MM.1S (cell line): Measurements from ENCODE around the gene TBX5.

ENCODE experiments used
- CTCF ChIP-seq: fragments of 300-600 bp; sonication (generic); IDR thresholded peaks from 2 replicates; pipeline ENCODE4 v1.5.1; 2016; ENCODE audit warnings: antibody characterized with exemption, low read length, mixed read lengths
- EZH2 ChIP-seq: fragments of 300-600 bp; sonication (generic); optimal IDR thresholded peaks from 2 replicates; pipeline ENCODE3; 2017; ENCODE audit warnings: low read depth, mild to moderate bottlenecking, antibody characterized with exemption, low read length, mixed read lengths

- no peak for TF ChIP-seq CTCF
- no peak for TF ChIP-seq EZH2
These were observed 35.1 kb upstream of the TBX5 start for GRCh38 chr12:114441039-114441383.
